ENCODE measurements around the gene MINK1.

GRCh38 chr17:4811471-4811870 is 21.7 kb upstream of the MINK1 start:
- TF ChIP-seq CTCF (IDR thresholded peaks at IDR 0.05; ENCODE audit: insufficient read depth, low read depth, low read length) (no peak), EZH2 (IDR thresholded peaks at IDR 0.05; ENCODE audit: insufficient read depth, low read length) (no peak)
